Esophagus muscularis mucosa (tissue), 4 donors: ENCODE measurements around the gene HDC. TPM values are rescaled to one million over a fixed set of nuclear protein-coding genes. Genes with fewer than 3 reads are reported as not detected.

ENCODE experiments used
- DNase-seq: peaks from one replicate; pipeline ENCODE4 v3.0.0-alpha.2; 2017; ENCODE audit errors: extremely low spot score
- H3K27ac ChIP-seq, 4 donors: fragments of 200-600 bp; sonication (generic); replicated peaks in 1 of 4; 1 replicate in 3 of 4; 2 replicates in 1 of 4; pipeline ENCODE4 v1.5.1; 2016 to 2019; ENCODE audit warnings: mild to moderate bottlenecking in 1 of 4
- H3K27me3 ChIP-seq, 4 donors: fragments of 200-600 bp; sonication (generic); one replicate each; pipeline versions ENCODE4 v1.5.1 to v1.6.0; 2016 to 2019
- H3K36me3 ChIP-seq, 4 donors: fragments of 200-600 bp; sonication (generic); one replicate each; pipeline ENCODE4 v1.5.1; 2016 to 2019
- H3K4me1 ChIP-seq, 4 donors: fragments of 200-600 bp; sonication (generic); one replicate each; pipeline ENCODE4 v1.5.1; 2016 to 2019
- H3K4me3 ChIP-seq, 4 donors: fragments of 200-600 bp; sonication (generic); 1 replicate in 2 of 4; 2 replicates in 2 of 4; pipeline ENCODE4 v1.5.1; 2016 to 2019; ENCODE audit warnings: mild to moderate bottlenecking in 4 of 4, moderate library complexity in 1 of 4
- H3K9me3 ChIP-seq, 4 donors: fragments of 200-600 bp; sonication (generic); 1 replicate in 3 of 4; 2 replicates in 1 of 4; pipeline ENCODE4 v1.5.1; 2016 to 2019
- EP300 ChIP-seq: sonication (generic); formaldehyde crosslinking; IDR thresholded peaks from one replicate; pipeline ENCODE4 v1.6.1; 2017; ENCODE audit warnings: antibody characterized with exemption
- POLR2A ChIP-seq: fragments of 450-650 bp; IDR thresholded peaks from one replicate; pipeline ENCODE4 v1.6.1; 2017; ENCODE audit warnings: antibody characterized with exemption, moderate library complexity, mild to moderate bottlenecking, low read depth
- POLR2AphosphoS5 ChIP-seq, 2 donors: sonication (generic); formaldehyde crosslinking; IDR thresholded peaks; one replicate each; pipeline ENCODE4 v1.6.1; 2017; ENCODE audit warnings: antibody characterized with exemption in 2 of 2
- WGBS: methylation state at CpG from one replicate; pipeline ENCODE4 v1.1.5; 2018; 5-methylcytosine and 5-hydroxymethylcytosine counted together
- intact Hi-C: fragments of 100-400 bp; cut with DNase I; formaldehyde crosslinking; loops from one replicate; pipeline ENCODE4 v1.15.1; 2023
- total RNA-seq, 4 donors: library from RNA; depleted of rRNA; stranded (reverse); fragments of >200 nt; gene quantifications; one replicate each; pipeline versions ENCODE4 v1.1.0 to v1.2.1, GENCODE V29; 2016
- TF ChIP-seq, protein P1 (sequence below), 3 experiments: fragments of 200-600 bp in 2 of 3; fragments of 450-650 bp in 1 of 3; sonication (generic) in 2 of 3; IDR thresholded peaks; one replicate each; pipeline ENCODE4 v1.5.1; 2017 to 2019; ENCODE audit warnings: antibody characterized with exemption in 3 of 3, mild to moderate bottlenecking in 2 of 3, moderate library complexity in 1 of 3

Gene HDC
- total RNA-seq, 4 donors from 2014 or later: 0.39 to 7.0 (median 3.5) TPM

DNA sequence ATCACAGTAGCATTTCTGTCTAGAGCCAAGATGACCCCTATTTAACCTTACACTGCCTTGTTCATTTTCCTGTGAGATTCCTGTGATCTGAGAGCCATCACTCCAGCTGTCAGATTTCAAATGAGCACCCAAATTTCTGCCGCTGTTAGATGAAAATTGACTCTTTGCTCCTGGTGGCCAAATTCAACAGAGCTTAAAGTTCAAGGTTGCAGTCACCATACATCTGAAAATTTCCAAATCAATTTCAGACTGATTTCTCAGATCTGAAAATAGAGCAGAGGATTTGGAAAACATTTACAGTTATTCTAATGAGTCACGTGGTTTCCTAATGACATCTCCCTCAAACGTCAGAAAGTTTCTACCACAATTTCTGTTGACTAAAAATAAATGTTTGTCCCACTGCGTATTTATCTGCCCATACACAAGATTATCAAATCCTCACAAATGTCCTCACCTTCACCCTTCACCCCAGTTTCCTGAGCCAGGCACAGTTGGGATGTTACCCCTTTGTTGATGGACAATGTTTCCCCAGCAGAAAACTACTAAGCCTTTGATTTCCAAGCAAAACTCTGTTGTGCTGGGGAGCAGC lies 16.4 kb downstream of the HDC start:
- Histone ChIP-seq H3K27ac (no peak overlapping the region), H3K4me1 (no peaks in the 10 kb centered on the region), H3K36me3 (no peaks in the 10 kb centered on the region), H3K4me3 (no peak overlapping the region), H3K27me3 (no peaks in the 10 kb centered on the region), H3K9me3 (no peaks in the 10 kb centered on the region)
- WGBS: 69% methylated on average over 4 of the region's 4 CpGs
- intact Hi-C loops: no loop called here
- TF ChIP-seq POLR2AphosphoS5 (IDR thresholded peaks at IDR 0.05): no peak
- no peak for TF ChIP-seq POLR2A
- no peak for TF ChIP-seq EP300
- TF ChIP-seq, protein P1, sequence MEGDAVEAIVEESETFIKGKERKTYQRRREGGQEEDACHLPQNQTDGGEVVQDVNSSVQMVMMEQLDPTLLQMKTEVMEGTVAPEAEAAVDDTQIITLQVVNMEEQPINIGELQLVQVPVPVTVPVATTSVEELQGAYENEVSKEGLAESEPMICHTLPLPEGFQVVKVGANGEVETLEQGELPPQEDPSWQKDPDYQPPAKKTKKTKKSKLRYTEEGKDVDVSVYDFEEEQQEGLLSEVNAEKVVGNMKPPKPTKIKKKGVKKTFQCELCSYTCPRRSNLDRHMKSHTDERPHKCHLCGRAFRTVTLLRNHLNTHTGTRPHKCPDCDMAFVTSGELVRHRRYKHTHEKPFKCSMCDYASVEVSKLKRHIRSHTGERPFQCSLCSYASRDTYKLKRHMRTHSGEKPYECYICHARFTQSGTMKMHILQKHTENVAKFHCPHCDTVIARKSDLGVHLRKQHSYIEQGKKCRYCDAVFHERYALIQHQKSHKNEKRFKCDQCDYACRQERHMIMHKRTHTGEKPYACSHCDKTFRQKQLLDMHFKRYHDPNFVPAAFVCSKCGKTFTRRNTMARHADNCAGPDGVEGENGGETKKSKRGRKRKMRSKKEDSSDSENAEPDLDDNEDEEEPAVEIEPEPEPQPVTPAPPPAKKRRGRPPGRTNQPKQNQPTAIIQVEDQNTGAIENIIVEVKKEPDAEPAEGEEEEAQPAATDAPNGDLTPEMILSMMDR (IDR thresholded peaks at IDR 0.05): no peak
- DNase-seq: no peak

DNA sequence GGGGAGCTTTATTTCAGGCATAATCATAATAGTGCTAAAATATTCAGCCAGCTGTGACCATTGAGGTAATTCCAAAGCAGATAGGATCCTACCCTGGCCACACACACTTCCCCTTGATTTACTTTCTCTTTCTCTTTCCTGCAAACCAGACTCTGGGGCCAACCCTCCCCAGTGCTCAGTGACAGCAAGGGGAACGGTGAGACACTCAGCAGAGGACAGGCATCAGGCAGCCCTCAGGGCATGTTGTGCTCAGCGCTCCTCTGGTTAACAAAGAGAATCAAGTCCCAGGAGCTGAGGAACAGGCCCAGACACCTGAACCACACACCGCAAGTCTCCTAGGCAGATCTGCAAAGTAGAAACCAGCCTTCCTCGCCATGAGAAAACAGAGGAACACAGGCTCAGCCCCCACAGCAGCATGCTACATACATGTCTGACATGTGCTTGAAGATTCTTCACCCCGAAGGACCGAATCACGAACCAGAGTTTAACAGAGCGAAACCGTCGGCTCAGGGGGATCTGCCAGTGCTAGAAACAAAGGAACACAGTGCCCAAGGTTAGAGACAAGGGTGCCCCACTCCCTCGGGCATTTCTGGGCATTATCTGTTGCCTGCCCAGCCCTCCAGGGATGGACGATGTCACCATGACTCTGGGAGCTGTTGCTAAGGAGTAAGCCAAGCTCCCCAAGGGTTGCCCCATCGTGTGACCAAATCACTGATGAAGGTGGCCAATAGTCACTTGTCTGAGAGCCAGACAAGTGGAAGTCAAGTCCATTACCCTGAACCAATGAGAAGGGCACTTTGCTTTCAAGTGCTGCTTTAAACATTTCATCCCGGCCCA lies 17.5 kb downstream of the HDC start:
- Histone ChIP-seq H3K27ac (no peak overlapping the region), H3K4me1 (no peaks in the 10 kb centered on the region), H3K36me3 (no peaks in the 10 kb centered on the region), H3K27me3 (no peaks in the 10 kb centered on the region), H3K4me3 (no peak overlapping the region), H3K9me3 (no peaks in the 10 kb centered on the region)
- intact Hi-C loops: no loop called here
- no peak for TF ChIP-seq EP300
- no peak for TF ChIP-seq POLR2A
- TF ChIP-seq, protein P1 (IDR thresholded peaks at IDR 0.05): no peak
- no peak for TF ChIP-seq POLR2AphosphoS5 (IDR thresholded peaks at IDR 0.05)
- 91% methylated on average over 10 of the region's 14 CpGs for WGBS
- DNase-seq: no peak

DNA sequence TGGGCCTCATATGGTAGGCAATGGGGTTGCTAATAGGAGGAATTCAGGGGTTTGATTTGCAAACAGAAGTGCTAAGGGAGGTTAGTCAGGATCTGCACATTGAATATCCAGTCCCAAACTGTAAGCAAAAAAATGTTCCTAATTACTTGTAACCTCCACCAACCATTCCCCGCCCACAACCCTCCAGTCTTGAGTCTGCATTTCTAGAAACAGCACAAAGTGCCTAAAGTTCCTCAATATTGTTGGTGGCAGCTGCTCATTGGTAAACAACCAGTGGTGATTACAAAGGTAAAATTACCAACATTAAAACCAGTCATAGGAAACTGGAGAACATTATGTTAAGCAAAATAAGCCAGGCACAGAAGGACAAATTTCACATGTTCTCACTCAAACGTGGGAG lies 18.9 kb downstream of the HDC start:
- no peaks in the 10 kb centered on the region for H3K4me1 ChIP-seq
- no peak overlapping the region for H3K27ac ChIP-seq
- no peaks in the 10 kb centered on the region for H3K9me3 ChIP-seq
- H3K36me3 ChIP-seq: no peaks in the 10 kb centered on the region
- H3K4me3 ChIP-seq: no peak overlapping the region
- no peak for DNase-seq
- WGBS: 80% methylated on average over 2 of the region's 2 CpGs
- intact Hi-C loops: no loop called here
- no peak for TF ChIP-seq EP300
- no peaks in the 10 kb centered on the region for H3K27me3 ChIP-seq

DNA sequence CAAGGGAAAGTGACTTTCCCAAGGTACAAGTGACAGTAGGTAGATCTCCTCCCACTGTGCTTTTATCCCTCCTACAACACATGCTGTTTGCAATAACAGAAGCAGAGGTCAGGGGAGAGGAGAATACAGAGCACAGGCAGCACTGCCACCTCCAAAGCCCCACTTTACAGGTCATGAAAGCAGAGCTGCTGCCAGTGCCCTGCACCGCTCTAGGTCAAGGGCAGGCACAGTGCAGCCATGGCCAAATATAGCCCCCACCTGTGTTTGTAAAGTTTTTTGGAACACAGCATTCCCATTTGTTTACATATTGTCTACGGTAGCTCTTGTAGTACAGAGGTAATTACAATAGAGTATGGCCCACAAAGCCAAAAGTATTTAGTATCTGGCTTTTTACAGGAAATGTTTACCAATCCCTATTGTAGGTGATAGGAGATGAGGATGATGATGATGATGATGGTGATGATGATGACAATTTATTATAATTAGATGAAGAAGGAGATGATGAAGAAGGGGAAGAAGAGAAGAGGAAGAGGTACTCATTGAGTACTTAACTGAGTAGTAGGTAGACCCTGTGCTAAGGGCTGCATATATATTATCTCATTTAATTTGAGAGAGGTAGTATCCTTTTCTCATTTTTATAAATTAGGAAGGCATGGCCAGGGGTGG lies 20.4 kb downstream of the HDC start:
- Histone ChIP-seq H3K27ac (no peak overlapping the region), H3K4me1 (no peaks in the 10 kb centered on the region), H3K4me3 (no peak overlapping the region), H3K36me3 (no peaks in the 10 kb centered on the region), H3K9me3 (no peaks in the 10 kb centered on the region), H3K27me3 (no peaks in the 10 kb centered on the region)
- intact Hi-C loops: no loop called here
- 95% methylated on average over 2 of the region's 2 CpGs for WGBS
- no peak for TF ChIP-seq EP300
- no peak for TF ChIP-seq POLR2A
- DNase-seq: no peak

DNA sequence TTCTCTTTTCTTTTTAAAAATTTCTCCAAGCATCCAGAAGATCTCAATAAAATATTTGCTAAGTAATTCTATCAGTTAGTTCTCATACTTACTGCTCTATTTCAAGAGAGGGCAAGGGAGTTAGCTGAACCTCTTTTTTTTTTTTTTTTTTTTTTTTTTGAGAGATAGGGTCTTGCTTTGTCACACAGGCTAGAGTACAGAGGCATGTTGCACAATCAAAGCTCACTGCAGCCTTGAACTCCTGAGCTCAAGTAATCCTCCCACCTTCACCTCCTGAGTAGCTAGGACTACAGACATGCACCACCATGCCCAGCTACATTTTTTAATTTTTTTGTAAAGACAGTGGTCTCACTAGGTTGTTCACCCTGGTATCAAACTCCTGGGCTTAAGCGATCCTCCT lies 21.4 kb downstream of the HDC start:
- WGBS: 95% methylated on average over 1 of the region's 1 CpG
- no peaks in the 10 kb centered on the region for H3K36me3 ChIP-seq
- no peak overlapping the region for H3K4me3 ChIP-seq
- no peak overlapping the region for H3K27ac ChIP-seq
- no peak for DNase-seq
- TF ChIP-seq, protein P1 (IDR thresholded peaks at IDR 0.05): no peak
- TF ChIP-seq POLR2A (no peak), POLR2AphosphoS5 (IDR thresholded peaks at IDR 0.05) (no peak), EP300 (no peak)
- H3K27me3 ChIP-seq: no peaks in the 10 kb centered on the region
- no peaks in the 10 kb centered on the region for H3K9me3 ChIP-seq
- H3K4me1 ChIP-seq: no peaks in the 10 kb centered on the region
- intact Hi-C loops: no loop called here
